ENCODE data around the gene IL9.

The IL9 gene

DNA sequence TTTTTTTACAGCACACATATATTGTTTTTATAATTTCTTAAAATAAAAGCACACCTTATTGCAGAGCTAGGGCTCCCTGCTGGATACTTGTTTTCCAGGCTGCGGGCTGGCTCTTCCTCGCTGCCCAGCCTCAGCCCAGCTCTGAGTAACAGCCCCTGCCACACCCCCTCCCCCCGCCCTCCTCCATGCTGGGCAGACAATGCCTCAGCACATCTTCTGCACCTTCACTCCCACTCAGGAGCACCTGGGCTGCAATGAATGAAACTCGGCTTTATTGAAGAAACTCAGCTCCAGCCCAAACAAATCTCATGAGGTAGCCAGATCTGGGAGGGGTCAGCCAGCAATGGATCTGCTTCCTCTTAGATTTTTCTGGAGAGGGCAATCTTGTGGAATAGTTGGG, 9.5 kb downstream of the IL9 start:
- CTCF ChIA-PET = no interaction called here

DNA sequence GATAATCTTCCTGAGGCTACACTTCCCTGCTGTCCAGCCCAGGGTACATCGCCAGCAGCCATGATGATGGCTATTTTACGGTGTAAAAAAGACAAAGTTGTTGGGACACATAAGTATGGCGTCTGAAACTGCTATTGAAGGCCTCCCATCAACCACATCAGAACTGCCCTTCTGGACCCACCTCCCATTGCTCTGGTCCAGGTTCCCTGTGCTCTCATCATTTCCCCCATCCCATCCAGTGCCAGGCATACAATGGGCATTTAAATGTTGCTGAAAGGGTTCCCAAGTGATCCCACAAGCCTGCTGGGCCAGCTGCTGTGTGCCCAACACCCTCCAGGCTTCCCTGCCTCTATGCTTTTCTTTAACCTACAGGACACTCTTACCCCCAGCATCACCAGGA, 10.6 kb downstream of the IL9 start:
- no peak for DNase-seq (ENCODE audit: extremely low spot score)
- TF ChIP-seq L3MBTL2 (conservative IDR thresholded peaks at IDR 0.05) = no peak
- TF ChIP-seq BHLHE40 (IDR thresholded peaks at IDR 0.05; ENCODE audit: borderline replicate concordance) = no peak
- TF ChIP-seq ARNT (IDR thresholded peaks at IDR 0.05) = no peak
- TF ChIP-seq ZNF384 (IDR thresholded peaks at IDR 0.05) = no peak
- POLR2A ChIA-PET = no interaction called here
- CTCF ChIA-PET = no interaction called here

More for the DNA sequence above, 9.5 kb downstream of the IL9 start:
- no peak for TF ChIP-seq SP1 (IDR thresholded peaks at IDR 0.05)
- TF ChIP-seq BHLHE40 (IDR thresholded peaks at IDR 0.05; ENCODE audit: borderline replicate concordance) = no peak
- no peak for TF ChIP-seq CTBP1 (IDR thresholded peaks at IDR 0.05; ENCODE audit: borderline replicate concordance)
- no peak for TF ChIP-seq HDGF (IDR thresholded peaks at IDR 0.05; ENCODE audit: borderline replicate concordance)
- TF ChIP-seq SUZ12 (IDR thresholded peaks at IDR 0.05) = no peak
- no peak for TF ChIP-seq LEF1 (IDR thresholded peaks at IDR 0.05; ENCODE audit: borderline replicate concordance)
- no peak for TF ChIP-seq ELF4 (IDR thresholded peaks at IDR 0.05)
- TF ChIP-seq FOXK2 (IDR thresholded peaks at IDR 0.05) = no peak
- TF ChIP-seq FOXA1 (IDR thresholded peaks at IDR 0.05) = no peak
- DNase-seq (ENCODE audit: extremely low spot score) = no peak
- POLR2A ChIA-PET = no interaction called here

DNA sequence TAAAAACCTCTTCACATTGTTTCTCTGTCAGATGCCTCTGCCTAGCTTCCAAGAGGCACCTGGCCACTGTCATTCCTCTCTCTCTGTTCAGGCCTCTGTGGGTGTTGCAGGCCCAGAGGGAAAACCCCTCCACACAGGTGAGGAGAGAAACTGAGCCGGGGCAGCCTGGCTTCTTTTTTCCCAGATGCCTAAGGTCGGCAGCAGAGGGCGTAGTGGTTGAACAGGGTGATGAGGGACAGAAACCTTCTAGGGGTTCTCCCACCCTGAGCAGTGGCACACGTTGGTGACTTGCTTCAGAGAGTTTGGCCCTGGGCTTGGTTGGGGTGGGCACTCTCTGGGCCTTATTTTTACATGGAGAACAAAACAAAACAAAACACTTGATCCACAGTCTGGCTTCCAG, 12.2 kb downstream of the IL9 start:
- no peak for TF ChIP-seq BHLHE40 (IDR thresholded peaks at IDR 0.05; ENCODE audit: borderline replicate concordance)
- no peak for TF ChIP-seq FOXA1 (IDR thresholded peaks at IDR 0.05)
- no peak for TF ChIP-seq SUZ12 (IDR thresholded peaks at IDR 0.05)
- CTCF ChIA-PET = interaction anchor here (1.2 kb wide), 1 partner anchor 199 kb away, joined by 3 read pairs; no protein-coding TSS in a partner anchor
- POLR2A ChIA-PET = no interaction called here
- no peak for DNase-seq (ENCODE audit: extremely low spot score)

DNA sequence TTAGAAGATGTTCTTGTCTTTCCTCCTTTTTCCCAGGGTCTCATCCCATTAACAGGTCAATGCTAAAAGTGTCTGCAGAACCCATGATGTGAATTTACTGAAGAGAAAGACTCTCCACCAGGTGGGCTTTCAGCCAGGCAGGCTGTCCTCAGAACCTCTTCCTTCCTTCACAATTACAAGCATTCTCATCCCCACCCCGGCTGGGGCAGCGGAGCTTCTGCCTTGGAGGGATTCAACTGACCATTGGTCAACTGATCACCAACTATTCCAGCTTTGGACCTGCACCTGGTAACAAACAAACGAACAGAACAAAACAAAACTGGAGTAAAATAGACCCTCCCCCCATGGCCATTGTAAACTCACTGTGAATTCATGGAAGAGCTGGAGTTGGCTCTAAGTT, 12.6 kb downstream of the IL9 start:
- POLR2A ChIA-PET = no interaction called here
- CTCF ChIA-PET = interaction anchor here (1.2 kb wide), 1 partner anchor 199 kb away, joined by 3 read pairs; no protein-coding TSS in a partner anchor
- TF ChIP-seq NFRKB (IDR thresholded peaks at IDR 0.05) (no peak), BHLHE40 (IDR thresholded peaks at IDR 0.05; ENCODE audit: borderline replicate concordance) (no peak)

DNA sequence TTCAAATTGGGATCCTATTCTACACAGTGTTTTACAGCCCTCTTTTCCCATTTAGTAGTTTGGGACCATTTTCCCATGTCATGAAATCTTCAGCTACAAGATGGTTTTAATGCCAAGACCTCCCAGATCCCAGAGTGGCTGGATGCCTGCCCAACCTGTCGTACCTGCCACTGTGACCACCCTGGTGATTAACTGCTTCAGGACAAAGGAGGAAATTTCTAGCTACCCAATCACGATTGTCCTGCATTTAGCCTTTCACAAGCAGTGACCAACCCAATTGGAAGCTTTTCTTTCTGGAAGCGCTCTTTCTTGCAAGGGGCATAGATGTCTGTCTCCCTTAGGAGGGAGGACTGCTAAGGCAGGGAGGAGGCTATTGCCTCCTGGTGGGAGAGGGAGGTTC, 13.8 kb downstream of the IL9 start:
- ChIA-PET POLR2A (no interaction called here), CTCF (interaction anchor here (0.5 to 2.1 kb wide), 5 partner anchors 10 to 425 kb away, joined by 3 to 11 read pairs (median 3); no protein-coding TSS in a partner anchor)
- DNase-seq (ENCODE audit: extremely low spot score) = no peak
- TF ChIP-seq NFRKB (IDR thresholded peaks at IDR 0.05) (no peak), TARDBP (IDR thresholded peaks at IDR 0.05) (no peak), SUZ12 (IDR thresholded peaks at IDR 0.05) (no peak), FOXM1 (IDR thresholded peaks at IDR 0.05; ENCODE audit: borderline replicate concordance) (no peak), SP1 (IDR thresholded peaks at IDR 0.05) (no peak), L3MBTL2 (conservative IDR thresholded peaks at IDR 0.05) (no peak), LEF1 (IDR thresholded peaks at IDR 0.05; ENCODE audit: borderline replicate concordance) (no peak), BHLHE40 (IDR thresholded peaks at IDR 0.05; ENCODE audit: borderline replicate concordance) (no peak), FOXA1 (IDR thresholded peaks at IDR 0.05) (no peak), ARNT (IDR thresholded peaks at IDR 0.05) (no peak), ZNF384 (IDR thresholded peaks at IDR 0.05) (no peak), HDGF (IDR thresholded peaks at IDR 0.05; ENCODE audit: borderline replicate concordance) (no peak)
- TF ChIP-seq, protein P1, sequence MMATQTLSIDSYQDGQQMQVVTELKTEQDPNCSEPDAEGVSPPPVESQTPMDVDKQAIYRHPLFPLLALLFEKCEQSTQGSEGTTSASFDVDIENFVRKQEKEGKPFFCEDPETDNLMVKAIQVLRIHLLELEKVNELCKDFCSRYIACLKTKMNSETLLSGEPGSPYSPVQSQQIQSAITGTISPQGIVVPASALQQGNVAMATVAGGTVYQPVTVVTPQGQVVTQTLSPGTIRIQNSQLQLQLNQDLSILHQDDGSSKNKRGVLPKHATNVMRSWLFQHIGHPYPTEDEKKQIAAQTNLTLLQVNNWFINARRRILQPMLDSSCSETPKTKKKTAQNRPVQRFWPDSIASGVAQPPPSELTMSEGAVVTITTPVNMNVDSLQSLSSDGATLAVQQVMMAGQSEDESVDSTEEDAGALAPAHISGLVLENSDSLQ (IDR thresholded peaks at IDR 0.05) = no peak

More for the DNA sequence above, 12.6 kb downstream of the IL9 start:
- DNase-seq (ENCODE audit: extremely low spot score) = no peak

DNA sequence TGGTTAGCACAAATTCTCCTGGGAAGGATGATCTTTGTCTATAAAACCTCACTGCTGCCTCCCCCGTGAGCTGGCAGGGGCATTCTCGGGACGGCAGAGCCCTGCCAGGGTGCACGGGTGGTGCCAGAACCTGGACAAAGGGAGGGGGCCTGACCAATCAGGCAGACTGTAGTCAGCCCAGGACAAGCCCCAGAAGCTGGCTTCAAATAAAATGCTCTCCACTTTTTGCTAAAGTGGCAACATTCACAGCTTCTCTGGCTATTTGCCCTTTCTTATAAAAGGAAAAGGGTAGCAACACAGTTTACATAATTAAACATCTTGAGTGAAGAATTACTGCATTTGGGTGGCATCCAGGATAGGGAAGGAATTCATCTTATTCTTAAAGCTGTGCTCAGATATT, 14.4 kb downstream of the IL9 start:
- CTCF ChIA-PET = interaction anchor here (0.7 to 2.1 kb wide), 2 partner anchors 10 to 27 kb away, joined by 3 to 11 read pairs; no protein-coding TSS in a partner anchor
- no peak for DNase-seq (ENCODE audit: extremely low spot score)
- TF ChIP-seq FOXA1 (IDR thresholded peaks at IDR 0.05) (no peak), NFRKB (IDR thresholded peaks at IDR 0.05) (no peak), BHLHE40 (IDR thresholded peaks at IDR 0.05; ENCODE audit: borderline replicate concordance) (no peak), LEF1 (IDR thresholded peaks at IDR 0.05; ENCODE audit: borderline replicate concordance) (no peak), FOXM1 (IDR thresholded peaks at IDR 0.05; ENCODE audit: borderline replicate concordance) (no peak), ZNF384 (IDR thresholded peaks at IDR 0.05) (no peak), CTBP1 (IDR thresholded peaks at IDR 0.05; ENCODE audit: borderline replicate concordance) (no peak), SP1 (IDR thresholded peaks at IDR 0.05) (no peak), TARDBP (IDR thresholded peaks at IDR 0.05) (no peak), HDGF (IDR thresholded peaks at IDR 0.05; ENCODE audit: borderline replicate concordance) (no peak), ELF4 (IDR thresholded peaks at IDR 0.05) (no peak), SUZ12 (IDR thresholded peaks at IDR 0.05) (no peak), ARNT (IDR thresholded peaks at IDR 0.05) (no peak), L3MBTL2 (conservative IDR thresholded peaks at IDR 0.05) (no peak), FOXK2 (IDR thresholded peaks at IDR 0.05) (no peak)
- TF ChIP-seq, protein P1 (IDR thresholded peaks at IDR 0.05) = no peak
- POLR2A ChIA-PET = no interaction called here

DNA sequence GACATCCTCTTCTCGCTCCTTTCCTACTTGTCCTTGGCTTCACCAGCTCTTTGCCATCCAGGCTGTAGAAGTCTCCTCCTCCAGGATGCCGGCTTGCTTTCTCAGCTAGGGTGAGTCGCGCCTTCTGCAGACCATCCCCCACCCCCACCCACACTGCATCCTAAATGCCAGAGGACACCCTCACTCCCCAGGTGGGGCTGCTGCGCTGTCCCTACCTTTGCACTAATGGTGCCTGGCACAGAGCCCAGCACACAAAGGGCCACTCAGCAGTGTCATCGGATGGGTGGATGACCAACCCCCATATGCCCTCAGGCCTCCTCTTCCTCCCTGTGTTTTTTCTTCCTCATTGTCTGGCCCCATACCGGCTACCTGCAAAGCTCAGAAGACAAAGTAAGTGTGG, 14.8 kb downstream of the IL9 start:
- ChIA-PET POLR2A (no interaction called here), CTCF (interaction anchor here (2.1 kb wide), 1 partner anchor 11 kb away, joined by 11 read pairs; no protein-coding TSS in a partner anchor)
- no peak for DNase-seq (ENCODE audit: extremely low spot score)
- TF ChIP-seq BHLHE40 (IDR thresholded peaks at IDR 0.05; ENCODE audit: borderline replicate concordance) (no peak), FOXA1 (IDR thresholded peaks at IDR 0.05) (no peak), FOXM1 (IDR thresholded peaks at IDR 0.05; ENCODE audit: borderline replicate concordance) (no peak), CTBP1 (IDR thresholded peaks at IDR 0.05; ENCODE audit: borderline replicate concordance) (no peak), NFRKB (IDR thresholded peaks at IDR 0.05) (no peak)
